HUES64 (cell line): ENCODE measurements around the gene AIF1L.
"Not testable (repeated sequence)": the region's sequence is repeated elsewhere in the genome, so short reads cannot be mapped to it uniquely, and the experiment has no call there.

ENCODE experiments used
- H3K27ac ChIP-seq: 2 replicates; pipeline ENCODE4 v1.7.0; 2013; ENCODE audit warnings: low read depth, low read length, inconsistent platforms
- H3K27me3 ChIP-seq: 2 replicates; pipeline ENCODE4 v1.6.1; 2013; ENCODE audit warnings: mild to moderate bottlenecking, low read length; ENCODE audit not compliant: insufficient read depth
- H3K36me3 ChIP-seq: 2 replicates; pipeline ENCODE4 v1.6.1; 2013; ENCODE audit warnings: mild to moderate bottlenecking, low read length; ENCODE audit not compliant: insufficient read depth
- H3K4me1 ChIP-seq: 2 replicates; pipeline ENCODE4 v1.6.1; 2013; ENCODE audit warnings: mild to moderate bottlenecking, low read length, moderate library complexity; ENCODE audit not compliant: insufficient read depth
- H3K4me3 ChIP-seq: 2 replicates; pipeline ENCODE4 v1.5.1; 2013; ENCODE audit warnings: mild to moderate bottlenecking, low read length, moderate library complexity
- H3K9ac ChIP-seq: 2 replicates; pipeline ENCODE4 v1.6.1; 2013; ENCODE audit warnings: mild to moderate bottlenecking, low read depth, low read length
- H3K9me3 ChIP-seq: 2 replicates; pipeline ENCODE4 v1.6.1; 2013; ENCODE audit warnings: low read depth, low read length; ENCODE audit not compliant: insufficient read depth
- WGBS: fragments of 150-250, 120-280 bp; methylation state at CpG from one replicate; pipeline ENCODE4 v1.1.7; 2013; ENCODE audit warnings: missing lambda C conversion rate; 5-methylcytosine and 5-hydroxymethylcytosine counted together

The AIF1L gene

DNA sequence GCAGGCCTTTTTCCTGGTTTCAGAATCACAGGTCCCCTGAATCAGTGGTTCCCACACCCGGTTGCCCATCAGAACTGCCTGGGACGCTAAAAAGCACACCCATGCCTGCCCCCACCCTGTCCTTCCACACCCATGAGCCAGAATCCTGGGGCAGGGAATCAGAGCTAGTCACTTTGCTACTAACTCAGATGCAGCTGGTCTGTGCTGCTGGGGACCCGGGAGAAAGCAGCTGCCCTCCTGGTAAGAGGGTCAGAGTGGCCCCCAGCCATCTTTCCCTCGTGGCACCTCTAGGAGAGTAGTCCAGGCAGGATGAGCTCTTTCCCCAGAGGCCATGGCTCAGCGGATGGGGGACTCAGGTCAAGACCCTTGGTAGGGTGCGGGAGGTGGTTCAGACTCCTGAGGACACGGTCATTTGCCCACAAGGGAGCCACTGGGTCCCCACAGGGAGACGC is 17.8 kb downstream of the AIF1L start:
- WGBS: 92% methylated on average over 8 of the region's 8 CpGs

GRCh38 chr9:131115360-131115742 is 19.0 kb downstream of the AIF1L start:
- H3K4me3 ChIP-seq, H3K27me3 ChIP-seq: not testable (repeated sequence)
- WGBS: 90% methylated on average over 4 of the region's 6 CpGs

More for the DNA sequence above, 17.8 kb downstream of the AIF1L start:
- Histone ChIP-seq H3K36me3 (peaks cover 59% of the 10 kb centered on the region), H3K4me1 (peaks cover 11% of the 10 kb centered on the region), H3K27ac (no peak overlapping the region), H3K9me3 (no peaks in the 10 kb centered on the region), H3K27me3 (no peaks in the 10 kb centered on the region), H3K4me3 (no peak overlapping the region), H3K9ac (no peak overlapping the region)

GRCh38 chr9:131116281-131117120 is 20.2 kb downstream of the AIF1L start:
- no peaks in the 10 kb centered on the region for H3K27me3 ChIP-seq
- H3K27ac ChIP-seq: no peak overlapping the region
- H3K4me1 ChIP-seq: peaks cover 7% of the 10 kb centered on the region
- H3K36me3 ChIP-seq: peaks cover 79% of the 10 kb centered on the region
- H3K9me3 ChIP-seq: no peaks in the 10 kb centered on the region
- H3K9ac ChIP-seq: no peak overlapping the region
- H3K4me3 ChIP-seq: no peak overlapping the region
- 96% methylated on average over 21 of the region's 22 CpGs for WGBS

More at GRCh38 chr9:131115360-131115742, 19.0 kb downstream of the AIF1L start:
- H3K9me3 ChIP-seq, H3K9ac ChIP-seq, H3K27ac ChIP-seq: not testable (repeated sequence)
- Histone ChIP-seq H3K4me1 (peaks cover 11% of the 10 kb centered on the region), H3K36me3 (peaks cover 67% of the 10 kb centered on the region)

GRCh38 chr9:131117121-131117761 is 20.9 kb downstream of the AIF1L start:
- Histone ChIP-seq H3K9ac (no peak overlapping the region), H3K27me3 (no peaks in the 10 kb centered on the region), H3K9me3 (no peaks in the 10 kb centered on the region), H3K36me3 (peaks cover 84% of the 10 kb centered on the region), H3K4me3 (no peak overlapping the region), H3K27ac (no peak overlapping the region), H3K4me1 (peaks cover 3% of the 10 kb centered on the region; the same call in 1 of the 2 replicates)
- 93% methylated on average over 13 of the region's 13 CpGs for WGBS

- no peaks in the 10 kb centered on the region for H3K9me3 ChIP-seq
- H3K9ac ChIP-seq: no peak overlapping the region
- no peaks in the 10 kb centered on the region for H3K27me3 ChIP-seq
- H3K27ac ChIP-seq: no peak overlapping the region
- WGBS: 94% methylated on average over 4 of the region's 4 CpGs
- H3K36me3 ChIP-seq: peaks cover 84% of the 10 kb centered on the region
- H3K4me3 ChIP-seq: no peak overlapping the region
- H3K4me1 ChIP-seq: no peaks in the 10 kb centered on the region
Measured at GRCh38 chr9:131117762-131118145, 21.4 kb downstream of the AIF1L start.

GRCh38 chr9:131119600-131119999 is 23.3 kb downstream of the AIF1L start:
- Histone ChIP-seq H3K9me3 (no peaks in the 10 kb centered on the region), H3K4me3 (no peak overlapping the region), H3K9ac (no peak overlapping the region), H3K36me3 (peaks cover 74% of the 10 kb centered on the region), H3K27me3 (no peaks in the 10 kb centered on the region), H3K27ac (no peak overlapping the region), H3K4me1 (no peaks in the 10 kb centered on the region)
- 96% methylated on average over 8 of the region's 8 CpGs for WGBS

DNA sequence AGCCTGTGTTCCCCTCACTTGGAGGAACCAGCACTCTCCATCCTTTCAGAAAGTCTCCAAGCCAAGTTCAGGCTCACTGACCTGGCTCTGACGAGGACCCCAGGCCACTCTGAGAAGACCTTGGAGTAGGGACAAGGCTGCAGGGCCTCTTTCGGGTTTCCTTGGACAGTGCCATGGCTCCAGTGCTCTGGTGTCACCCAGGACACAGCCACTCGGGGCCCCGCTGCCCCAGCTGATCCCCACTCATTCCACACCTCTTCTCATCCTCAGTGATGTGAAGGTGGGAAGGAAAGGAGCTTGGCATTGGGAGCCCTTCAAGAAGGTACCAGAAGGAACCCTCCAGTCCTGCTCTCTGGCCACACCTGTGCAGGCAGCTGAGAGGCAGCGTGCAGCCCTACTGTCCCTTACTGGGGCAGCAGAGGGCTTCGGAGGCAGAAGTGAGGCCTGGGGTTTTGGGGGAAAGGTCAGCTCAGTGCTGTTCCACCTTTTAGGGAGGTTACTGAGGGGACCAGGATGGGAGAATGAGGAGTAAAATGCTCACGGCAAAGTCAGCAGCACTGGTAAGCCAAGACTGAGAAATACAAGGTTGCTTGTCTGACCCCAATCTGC is 24.4 kb downstream of the AIF1L start:
- WGBS: 92% methylated on average over 7 of the region's 7 CpGs
- Histone ChIP-seq H3K27me3 (no peaks in the 10 kb centered on the region), H3K36me3 (peaks cover 67% of the 10 kb centered on the region), H3K9me3 (no peaks in the 10 kb centered on the region), H3K4me1 (0 out of 2 replicates have a peak, but pooled peaks cover 3% of the 10 kb centered on the region), H3K9ac (no peak overlapping the region), H3K4me3 (no peak overlapping the region), H3K27ac (no peak overlapping the region)

DNA sequence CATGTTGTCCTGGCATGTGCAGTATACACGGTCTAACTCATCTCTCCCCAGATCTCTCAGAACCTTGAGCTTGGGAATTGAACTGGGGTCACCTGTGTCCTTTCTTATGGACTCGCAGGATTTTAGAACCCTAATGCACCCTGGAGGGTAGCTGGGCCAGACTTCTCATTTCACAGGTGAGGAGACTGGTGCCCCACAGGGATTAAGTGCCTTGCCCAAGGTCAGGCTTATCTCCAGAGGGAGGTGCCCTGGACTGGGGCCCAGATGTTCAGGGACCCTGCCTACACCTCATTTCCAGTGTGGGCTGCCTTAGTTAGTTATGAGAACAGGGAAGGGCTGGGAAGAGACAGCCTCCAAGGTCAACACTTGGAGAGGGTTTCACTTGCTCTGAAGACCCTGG is 25.0 kb downstream of the AIF1L start:
- Histone ChIP-seq H3K9ac (no peak overlapping the region), H3K4me1 (peaks cover 3% of the 10 kb centered on the region; the same call in 1 of the 2 replicates), H3K36me3 (peaks cover 62% of the 10 kb centered on the region), H3K27ac (no peak overlapping the region), H3K4me3 (no peak overlapping the region), H3K9me3 (no peaks in the 10 kb centered on the region), H3K27me3 (no peaks in the 10 kb centered on the region)
- 91% methylated on average over 2 of the region's 2 CpGs for WGBS

DNA sequence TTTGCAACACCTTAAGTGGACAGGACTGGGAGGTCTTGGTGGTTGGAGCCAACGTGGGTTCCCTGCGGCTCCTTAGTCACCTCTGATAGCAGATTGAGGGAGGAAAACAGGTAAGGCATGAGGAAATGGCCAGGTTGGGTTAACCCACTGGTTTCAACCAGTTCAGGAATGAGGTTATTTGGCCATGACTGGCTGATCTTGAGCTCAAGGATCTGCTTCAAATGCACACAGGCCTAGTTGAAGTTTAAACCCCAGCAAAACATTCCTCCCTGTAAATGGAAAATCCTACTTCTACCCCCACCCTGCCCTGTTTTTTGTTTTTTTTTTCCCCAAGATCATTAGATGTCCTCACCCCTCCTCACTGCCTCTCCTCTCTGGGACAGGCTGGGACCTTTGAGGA is 25.8 kb downstream of the AIF1L start:
- H3K27ac ChIP-seq: no peak overlapping the region
- no peaks in the 10 kb centered on the region for H3K9me3 ChIP-seq
- H3K27me3 ChIP-seq: no peaks in the 10 kb centered on the region
- H3K9ac ChIP-seq: no peak overlapping the region
- H3K36me3 ChIP-seq: peaks cover 55% of the 10 kb centered on the region
- peaks cover 3% of the 10 kb centered on the region; the same call in 1 of the 2 replicates for H3K4me1 ChIP-seq
- 95% methylated on average over 2 of the region's 2 CpGs for WGBS
- H3K4me3 ChIP-seq: no peak overlapping the region

DNA sequence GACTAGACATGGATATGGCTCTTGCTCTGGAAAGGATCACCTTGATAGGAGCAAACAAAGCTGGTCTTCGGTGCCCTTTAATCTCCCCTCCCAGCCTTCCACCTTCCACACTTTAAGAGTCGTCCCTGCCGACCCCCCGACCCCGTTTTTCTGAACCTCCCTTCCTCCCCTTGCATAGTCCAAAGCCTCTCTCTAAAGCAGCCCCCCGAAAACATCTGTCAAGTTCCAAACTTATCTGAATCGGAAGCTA is 28.6 kb downstream of the AIF1L start:
- H3K9me3 ChIP-seq: no peaks in the 10 kb centered on the region
- H3K4me1 ChIP-seq: peaks cover 3% of the 10 kb centered on the region; the same call in 1 of the 2 replicates
- peaks cover 56% of the 10 kb centered on the region for H3K36me3 ChIP-seq
- under 1% methylated on average over 7 of the region's 7 CpGs for WGBS
- peak overlapping the region; percentile 91 for H3K27ac ChIP-seq
- H3K4me3 ChIP-seq: peak overlapping the region; percentile 98
- H3K9ac ChIP-seq: peak overlapping the region; percentile 96
- H3K27me3 ChIP-seq: no peaks in the 10 kb centered on the region
